Measurements from ENCODE around the gene FMN2. TPM values are rescaled to one million over a fixed set of nuclear protein-coding genes. Genes with fewer than 3 reads are reported as not detected.
A peak's percentile ranks its signal among the peaks of the same experiment; 100 is the strongest.

The FMN2 gene
- total RNA-seq, 1 experiment from 2014 or later: 0.59 TPM

GRCh38 chr1:240148333-240148732 is 56.6 kb downstream of the FMN2 start:
- Histone ChIP-seq H3K27me3 (ENCODE audit: insufficient read depth, low read length) (no peaks in the 10 kb centered on the region), H2BK15ac (ENCODE audit: low read depth, low read length) (no peak overlapping the region), H3T11ph (ENCODE audit: low read length) (no peak overlapping the region), H3K79me2 (ENCODE audit: insufficient read depth, low read length) (no peaks in the 10 kb centered on the region), H3K14ac (ENCODE audit: insufficient read depth, low read length) (no peak overlapping the region), H3K9ac (ENCODE audit: extremely low read depth, insufficient read length, low read length) (no peak overlapping the region), H3K18ac (ENCODE audit: insufficient read length, low read depth, low read length) (no peak overlapping the region), H3K9me3 (ENCODE audit: control insufficient read depth, low read depth, low read length) (no peaks in the 10 kb centered on the region), H3K56ac (ENCODE audit: insufficient read length, low read depth, low read length) (no peak overlapping the region), H3K4ac (ENCODE audit: low read depth, low read length) (no peak overlapping the region), H3K79me1 (ENCODE audit: insufficient read depth, low read depth, low read length, poor library complexity, severe bottlenecking) (no peaks in the 10 kb centered on the region), H4K20me1 (ENCODE audit: control insufficient read depth, insufficient read depth, insufficient read length) (no peaks in the 10 kb centered on the region), H3K4me1 (ENCODE audit: insufficient read depth, low read length) (no peaks in the 10 kb centered on the region), H2BK5ac (ENCODE audit: insufficient read length, low read length) (no peak overlapping the region), H4K5ac (ENCODE audit: insufficient read length, low read depth, low read length) (no peak overlapping the region), H4K8ac (replicated peaks; ENCODE audit: insufficient read length, low read depth, low read length) (no peak overlapping the region), H3K23ac (ENCODE audit: insufficient read length, low read depth, low read length) (no peak overlapping the region), H3K4me2 (ENCODE audit: insufficient read depth, insufficient read length, low read length) (no peak overlapping the region), H2BK12ac (ENCODE audit: insufficient read length, low read depth, low read length) (no peak overlapping the region), H2AK5ac (ENCODE audit: insufficient read length, low read length) (no peak overlapping the region), H2BK20ac (ENCODE audit: low read depth, low read length, poor library complexity, severe bottlenecking) (no peak overlapping the region), H4K91ac (ENCODE audit: insufficient read length, low read depth, low read length) (no peak overlapping the region), H2BK120ac (ENCODE audit: low read depth, low read length, poor library complexity, severe bottlenecking) (no peak overlapping the region), H3K27ac (ENCODE audit: insufficient read length, low read depth, low read length) (no peak overlapping the region), H3K23me2 (ENCODE audit: insufficient read length, low read depth, low read length, poor library complexity, severe bottlenecking) (no peaks in the 10 kb centered on the region), H2AFZ (ENCODE audit: low read length) (no peak overlapping the region)
- Mint-ChIP-seq H3K36me3 (ENCODE audit: insufficient read depth in 1 of 3, low read depth in 3 of 3) (peaks cover 0 to 5% (median 0%) of the 10 kb centered on the region in 3 experiments; a peak in 2 of 7 replicates), H3K9me3 (no peaks in the 10 kb centered on the region), H3K4me1 (no peaks in the 10 kb centered on the region), H3K27me3 (ENCODE audit: low read depth) (no peaks in the 10 kb centered on the region), H3K4me3 (no peak overlapping the region), H3K27ac (peak overlapping the region in 1 of 3 experiments; percentile 42; a peak in 1 of 7 replicates)
- WGBS (ENCODE audit: extremely low coverage, insufficient read length, low lambda C conversion rate): no CpG with 5 or more reads among the region's 2 CpGs
- TF ChIP-seq CTCF (conservative IDR thresholded peaks at IDR 0.05): no peak
- DNase-seq: no peak
